ENCODE results near the gene ITGA3.

ITGA3 gene

DNA sequence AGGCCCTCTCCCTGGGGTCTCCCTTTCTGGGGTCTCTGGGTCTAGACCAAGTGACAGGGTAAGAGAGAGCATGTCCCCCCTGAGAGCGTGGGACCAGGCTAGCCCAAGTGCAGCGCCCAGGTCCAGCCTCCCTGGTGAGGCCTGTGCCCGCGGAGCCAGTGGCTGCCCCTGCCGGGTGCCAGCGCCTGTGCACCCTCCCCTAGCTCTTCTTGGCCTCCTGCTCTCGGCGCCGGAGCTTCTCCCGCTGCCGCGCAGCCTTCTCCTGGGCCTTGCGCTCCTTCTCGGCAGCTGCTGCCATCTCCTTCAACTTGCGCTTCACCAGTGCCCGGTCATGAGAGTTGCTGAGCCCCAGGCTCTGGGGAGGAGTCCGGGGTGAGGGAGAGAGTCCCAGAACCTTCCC, 56.8 kb downstream of the ITGA3 start:
- no peak for DNase-seq

DNA sequence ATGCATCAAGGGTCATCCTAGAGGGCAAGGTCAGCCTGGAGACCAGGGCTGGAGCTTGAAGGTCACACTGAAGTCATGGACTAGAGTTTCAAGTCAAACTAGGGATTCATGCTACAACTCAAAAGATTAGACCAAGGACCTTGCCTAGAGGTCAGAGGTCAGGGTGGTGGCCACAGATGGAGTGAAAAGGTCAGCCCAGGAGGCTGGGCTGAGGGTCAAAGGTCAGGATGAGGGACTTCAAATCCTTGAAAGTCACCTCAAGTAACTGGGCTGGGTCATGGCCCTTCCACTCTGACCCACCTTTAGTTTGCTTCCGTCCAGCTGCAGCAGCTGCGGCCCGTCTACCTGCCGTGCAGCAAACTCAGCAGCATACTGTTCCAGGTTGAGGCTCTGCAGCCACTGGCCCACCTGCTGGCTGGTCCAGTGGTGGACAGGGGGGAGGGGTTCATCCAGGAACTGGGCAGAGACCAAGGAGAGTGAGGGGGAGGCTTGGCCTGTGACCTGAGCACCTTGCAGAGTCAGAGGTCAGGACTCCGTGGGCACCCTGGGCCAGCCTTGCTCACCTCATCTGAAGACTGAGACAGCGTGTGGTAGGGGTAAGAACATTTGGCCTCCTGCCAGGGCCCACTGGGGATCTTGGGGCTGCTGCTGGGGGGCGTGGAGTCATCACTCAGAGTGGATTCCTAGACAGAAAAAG, 57.9 kb downstream of the ITGA3 start:
- no peak for DNase-seq

DNA sequence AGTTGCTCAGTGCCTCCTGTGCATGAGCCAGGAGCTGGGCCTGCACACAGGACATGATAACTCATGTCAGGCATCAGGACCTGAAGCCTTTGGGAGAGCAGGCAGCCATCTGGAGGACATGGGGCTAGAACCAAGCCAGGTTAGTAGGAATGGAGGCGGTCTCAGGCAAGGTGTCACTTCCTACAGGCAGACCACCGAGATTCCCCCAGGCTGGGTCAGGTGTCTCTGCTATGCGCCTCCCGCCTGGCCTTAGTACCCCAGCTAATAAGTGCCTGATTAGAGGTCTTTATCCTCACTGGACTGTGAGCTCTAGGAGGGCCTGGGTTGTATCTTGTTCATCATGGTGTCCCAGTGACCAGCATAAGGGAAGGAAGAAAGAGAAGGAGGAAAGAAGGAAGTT, 58.5 kb downstream of the ITGA3 start:
- no peak for DNase-seq

DNA sequence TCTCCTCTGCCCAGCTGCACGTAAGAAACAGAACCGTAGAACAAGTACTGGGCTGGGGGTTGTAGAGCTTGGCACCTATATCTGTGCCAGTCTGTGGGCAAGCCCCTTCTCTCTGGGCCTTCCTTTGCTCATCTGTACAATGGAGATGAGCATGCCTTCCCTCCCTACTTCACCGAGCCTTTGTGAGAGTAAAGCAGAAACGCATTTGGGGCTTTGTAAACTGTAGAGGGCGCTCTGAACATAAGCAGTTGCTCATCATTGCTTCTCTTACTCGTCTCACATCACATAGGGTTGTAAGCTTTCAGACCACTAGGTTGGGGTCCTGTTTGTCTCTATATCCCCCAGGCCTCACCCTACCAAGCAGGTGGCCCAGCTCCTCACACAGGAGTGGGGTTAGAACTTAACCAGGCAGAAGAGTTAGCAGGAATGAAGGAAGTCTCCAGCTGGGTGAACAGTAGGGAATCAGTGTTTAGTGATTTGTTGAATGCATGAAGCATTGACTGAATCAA, 59.0 kb downstream of the ITGA3 start:
- no peak for DNase-seq

DNA sequence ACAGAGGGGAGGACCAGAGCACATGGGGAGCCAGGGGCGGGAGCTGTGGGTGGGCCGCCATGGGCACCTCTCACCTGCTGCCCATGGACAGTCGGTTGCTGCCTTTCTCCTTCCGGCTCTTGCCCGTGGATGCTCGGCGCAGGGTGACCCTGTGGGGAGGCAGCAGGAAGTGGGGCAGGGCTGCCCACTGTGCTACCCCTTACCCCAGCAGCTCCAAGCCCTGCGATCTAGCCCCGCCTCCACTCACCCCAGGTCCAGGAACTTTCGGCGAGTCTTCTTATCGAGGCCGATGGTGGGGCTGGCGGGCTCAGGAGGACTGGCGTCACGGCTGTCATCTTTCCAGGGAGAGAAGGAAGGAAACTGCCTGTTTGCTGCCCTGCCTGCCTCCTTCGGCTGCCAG, 59.8 kb downstream of the ITGA3 start:
- DNase-seq: no peak

DNA sequence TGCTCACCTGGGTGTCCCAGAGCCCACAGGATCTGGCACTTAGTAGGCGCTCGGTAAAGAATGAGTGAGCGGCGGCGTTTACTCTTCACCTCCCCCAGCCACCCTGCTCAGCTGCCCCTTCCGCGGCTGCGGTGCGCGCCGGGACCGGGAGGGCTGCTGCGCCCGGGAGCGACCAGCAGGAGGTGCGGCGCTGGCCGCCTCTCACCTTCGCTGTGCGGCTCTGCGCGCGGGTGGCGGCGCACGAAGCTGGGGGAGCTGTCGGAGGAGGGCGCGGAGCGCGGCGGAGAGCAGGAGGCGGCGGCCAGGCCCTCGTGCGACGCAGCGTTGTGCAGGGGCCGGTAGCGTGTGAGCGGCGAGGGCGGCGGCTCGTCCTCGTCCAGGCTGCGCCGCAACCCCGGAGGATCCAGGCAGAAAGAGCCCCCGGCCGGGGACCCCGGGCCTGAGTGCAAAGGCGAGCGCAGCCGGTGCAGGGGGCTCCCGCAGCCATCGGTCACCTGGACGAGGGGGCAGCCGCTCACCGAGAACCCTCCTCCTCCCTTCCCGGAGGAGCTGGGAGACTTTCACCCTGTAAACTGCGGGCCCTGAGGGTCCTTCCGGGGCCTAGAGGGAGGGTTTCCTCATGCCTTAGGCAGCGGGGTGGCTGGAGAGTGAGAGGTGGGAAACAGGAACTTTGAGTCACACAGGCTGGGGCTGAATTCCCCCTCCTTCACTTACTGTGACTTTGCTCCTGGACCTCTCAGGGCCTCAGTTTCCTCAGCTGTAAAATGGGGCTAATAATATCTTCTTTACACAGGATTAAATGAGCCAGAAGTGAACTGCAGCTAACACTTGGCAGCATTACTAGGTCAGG, 61.5 kb downstream of the ITGA3 start:
- DNase-seq: peak; percentile 60

DNA sequence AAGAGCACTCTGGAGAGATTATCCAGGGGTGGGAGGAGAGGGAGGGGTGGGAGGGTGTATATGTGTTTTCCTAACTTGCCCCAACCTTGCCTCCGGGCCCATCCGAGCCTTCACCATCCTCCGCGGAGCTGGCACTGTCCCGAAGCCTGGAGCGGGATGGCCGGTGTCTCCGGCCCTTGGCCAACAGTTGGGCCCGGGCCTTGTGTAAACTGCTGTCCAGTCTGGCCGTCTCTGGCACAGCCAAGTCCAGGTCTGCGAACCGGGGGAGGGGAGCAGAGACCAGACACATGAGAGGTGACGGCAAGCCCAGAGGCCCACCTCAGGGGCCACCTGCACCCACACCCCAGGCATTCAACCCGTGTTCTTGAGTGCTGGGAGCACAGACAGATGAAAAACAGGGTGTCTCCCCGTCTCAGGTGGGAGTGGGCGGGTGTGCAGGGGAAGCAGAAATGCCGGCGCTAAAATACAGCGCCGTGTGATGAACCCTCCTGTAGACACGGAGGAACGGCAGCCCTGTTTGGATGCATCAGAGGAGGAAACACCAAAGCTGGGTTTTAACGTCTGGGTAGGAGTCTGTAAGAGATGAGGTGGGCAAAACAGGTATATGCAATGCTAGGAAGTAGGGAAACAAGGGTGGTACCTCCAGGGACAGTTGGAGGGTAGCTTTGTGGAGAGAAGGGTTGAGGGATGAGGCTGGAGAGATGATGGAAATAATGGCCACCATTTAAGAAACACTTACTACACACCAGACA, 62.3 kb downstream of the ITGA3 start:
- no peak for DNase-seq

DNA sequence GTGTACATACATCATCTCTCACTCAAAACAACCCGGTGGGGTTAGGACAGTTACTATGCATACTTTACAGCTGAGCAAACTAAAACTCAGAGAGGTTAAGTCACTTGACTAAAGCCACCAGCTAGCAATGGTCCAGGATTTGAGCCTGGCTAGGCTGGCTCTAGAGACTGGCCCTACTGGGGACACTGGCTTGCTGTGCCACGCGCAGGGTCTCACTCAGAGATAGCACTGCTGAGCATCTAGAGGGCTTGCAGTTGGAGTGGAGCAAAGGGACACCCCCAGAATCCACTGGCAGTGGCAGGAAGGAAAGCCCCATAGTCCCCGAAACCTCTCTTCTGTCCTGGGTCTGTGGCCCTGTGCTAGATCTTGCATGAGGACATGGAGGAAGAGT, 62.9 kb downstream of the ITGA3 start:
- no peak for DNase-seq

DNA sequence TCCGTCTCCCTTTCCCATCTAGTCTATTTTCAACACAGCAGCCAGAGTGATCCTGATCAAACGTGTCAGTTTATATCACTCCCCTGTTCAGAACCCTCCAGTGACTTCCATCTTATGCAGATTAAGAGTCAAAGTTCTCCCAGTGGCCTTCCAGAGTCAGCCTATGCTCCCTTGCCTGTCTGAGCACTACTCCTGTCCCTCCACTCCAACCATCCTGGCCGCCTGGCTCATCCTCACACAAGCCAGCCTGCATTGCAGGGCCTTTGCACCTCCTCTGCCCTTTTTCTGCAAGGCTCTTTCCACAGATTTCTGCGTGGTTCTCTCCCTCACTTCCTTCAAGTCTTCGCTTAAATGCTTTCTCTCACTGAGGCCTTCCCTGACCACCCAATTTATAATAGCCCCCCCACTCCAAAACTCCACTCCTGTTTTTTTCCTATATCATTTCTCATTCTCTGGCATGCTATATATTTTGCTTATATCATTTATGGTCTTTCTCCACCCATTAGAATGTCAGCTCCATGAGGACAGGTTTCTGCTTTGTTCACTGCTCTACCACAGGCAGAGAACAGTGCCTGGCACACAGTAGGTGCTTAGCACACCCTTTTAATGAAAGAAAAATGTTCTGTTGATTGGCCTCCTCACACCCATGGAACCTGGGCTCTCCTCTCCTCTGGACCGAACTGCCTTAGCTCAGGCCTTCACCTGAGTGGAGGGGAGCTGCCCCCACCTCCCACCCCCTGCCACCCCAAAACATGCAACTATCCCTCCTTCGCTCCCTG, 64.8 kb downstream of the ITGA3 start:
- DNase-seq: no peak

DNA sequence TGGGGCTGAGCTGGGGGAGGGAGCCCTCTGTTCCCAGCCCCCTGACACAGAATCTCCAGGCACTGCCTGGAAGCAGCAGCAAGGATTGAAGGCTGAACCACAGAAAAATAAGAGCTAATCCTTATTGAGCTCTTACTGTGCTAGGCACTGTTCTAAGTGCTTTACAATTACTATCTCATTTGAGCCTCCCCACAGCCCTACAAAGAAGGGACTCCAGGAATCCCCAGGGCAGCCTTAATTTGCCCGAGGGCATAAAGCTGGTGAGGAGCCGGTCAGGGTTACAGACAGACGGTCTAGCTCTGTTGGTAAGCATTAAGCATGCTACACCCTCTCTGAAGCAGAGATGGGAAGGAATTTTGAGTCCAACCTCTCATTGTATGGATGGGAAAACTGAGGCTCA, 67.0 kb downstream of the ITGA3 start:
- DNase-seq: no peak

DNA sequence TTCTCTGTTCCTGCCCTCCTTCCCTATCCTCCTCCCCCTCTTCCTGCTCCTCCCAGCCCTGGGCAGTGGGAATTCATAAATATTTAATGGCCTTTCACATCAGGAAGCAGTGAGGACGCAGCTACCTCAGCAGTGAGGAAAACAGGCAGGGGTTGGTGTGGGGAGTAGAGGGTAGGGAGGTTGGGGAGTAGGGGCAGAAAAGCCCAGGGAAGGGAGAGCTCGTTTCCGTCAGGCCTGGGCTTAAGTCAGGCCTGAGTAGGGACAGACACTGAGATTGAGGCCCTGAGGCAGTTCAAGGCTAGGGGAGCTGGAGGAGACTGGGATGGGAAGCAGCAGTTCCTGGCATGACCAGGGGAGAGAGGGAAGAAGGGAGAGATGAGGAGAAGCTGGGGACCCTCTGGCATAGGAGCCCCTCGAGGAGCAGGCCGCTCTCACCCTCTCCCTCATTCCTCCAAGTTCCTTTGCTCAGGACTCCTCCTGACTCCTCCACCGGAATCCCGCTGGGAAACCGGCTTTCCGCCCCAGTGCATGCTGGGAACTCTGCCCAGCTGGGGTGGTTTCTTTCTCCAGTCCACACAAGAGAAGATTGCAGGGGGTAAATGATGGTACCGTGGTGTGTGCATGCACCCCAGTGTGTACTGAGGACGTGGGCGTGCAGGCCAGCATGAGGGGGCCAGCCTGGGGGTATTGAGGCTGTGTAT, 67.9 kb downstream of the ITGA3 start:
- DNase-seq: no peak

DNA sequence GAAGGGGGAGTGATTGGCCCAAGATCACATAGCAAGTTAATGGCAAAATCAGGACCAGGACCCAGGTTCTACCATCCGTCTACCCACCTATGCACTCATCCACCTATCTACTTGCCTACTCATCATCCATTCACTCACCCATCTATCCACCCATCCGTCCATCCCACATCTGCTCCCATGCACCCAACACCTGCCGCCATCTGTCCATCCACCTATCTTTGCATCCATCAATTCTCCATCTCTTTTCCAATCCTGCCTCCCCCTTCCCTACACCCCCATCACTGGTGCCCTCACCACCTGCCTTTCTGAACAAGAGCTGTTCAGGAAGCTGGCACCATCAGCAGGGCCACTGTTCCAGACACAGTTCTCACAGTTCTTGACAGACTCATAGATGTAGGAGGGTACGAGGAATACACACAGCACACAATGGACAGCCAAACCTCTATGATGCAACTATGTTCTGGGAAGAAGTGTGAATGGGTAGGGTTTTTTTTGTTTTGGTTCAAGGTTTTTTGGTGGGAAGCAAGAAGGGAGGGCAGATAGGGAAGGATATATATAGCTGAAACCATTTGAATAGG, 69.6 kb downstream of the ITGA3 start:
- no peak for DNase-seq

DNA sequence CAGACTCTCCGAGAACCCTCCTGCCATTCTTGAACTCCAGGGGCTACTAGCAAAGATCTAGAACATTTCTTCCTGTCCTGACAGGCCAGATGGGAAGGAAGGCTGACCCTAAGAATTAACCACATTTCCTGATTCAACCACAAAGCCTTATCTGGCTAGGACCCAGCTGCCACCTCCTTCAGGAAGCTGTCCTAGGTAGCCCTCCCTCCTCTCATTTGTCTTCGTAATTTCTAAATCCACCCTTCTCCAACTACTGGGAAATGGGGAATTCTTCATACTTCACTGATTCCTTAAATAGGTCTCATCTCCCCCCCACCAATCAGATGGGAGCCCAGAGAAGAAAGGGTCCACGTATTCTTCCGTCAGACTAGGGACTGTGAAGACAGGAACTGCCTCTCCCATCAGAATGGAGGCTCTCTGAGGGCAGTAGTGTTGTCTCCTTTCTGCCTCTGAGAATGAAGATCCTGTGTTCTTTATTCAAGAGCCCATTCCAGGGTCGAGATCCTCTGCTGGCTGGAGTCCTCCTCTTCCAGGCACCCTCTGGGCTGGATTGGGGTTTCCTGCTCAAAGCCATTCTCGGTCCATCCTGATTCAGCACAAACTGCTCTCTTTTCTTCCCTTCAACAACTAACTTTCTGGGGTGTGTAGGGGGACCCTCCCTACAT, 71.9 kb downstream of the ITGA3 start:
- DNase-seq: no peak

DNA sequence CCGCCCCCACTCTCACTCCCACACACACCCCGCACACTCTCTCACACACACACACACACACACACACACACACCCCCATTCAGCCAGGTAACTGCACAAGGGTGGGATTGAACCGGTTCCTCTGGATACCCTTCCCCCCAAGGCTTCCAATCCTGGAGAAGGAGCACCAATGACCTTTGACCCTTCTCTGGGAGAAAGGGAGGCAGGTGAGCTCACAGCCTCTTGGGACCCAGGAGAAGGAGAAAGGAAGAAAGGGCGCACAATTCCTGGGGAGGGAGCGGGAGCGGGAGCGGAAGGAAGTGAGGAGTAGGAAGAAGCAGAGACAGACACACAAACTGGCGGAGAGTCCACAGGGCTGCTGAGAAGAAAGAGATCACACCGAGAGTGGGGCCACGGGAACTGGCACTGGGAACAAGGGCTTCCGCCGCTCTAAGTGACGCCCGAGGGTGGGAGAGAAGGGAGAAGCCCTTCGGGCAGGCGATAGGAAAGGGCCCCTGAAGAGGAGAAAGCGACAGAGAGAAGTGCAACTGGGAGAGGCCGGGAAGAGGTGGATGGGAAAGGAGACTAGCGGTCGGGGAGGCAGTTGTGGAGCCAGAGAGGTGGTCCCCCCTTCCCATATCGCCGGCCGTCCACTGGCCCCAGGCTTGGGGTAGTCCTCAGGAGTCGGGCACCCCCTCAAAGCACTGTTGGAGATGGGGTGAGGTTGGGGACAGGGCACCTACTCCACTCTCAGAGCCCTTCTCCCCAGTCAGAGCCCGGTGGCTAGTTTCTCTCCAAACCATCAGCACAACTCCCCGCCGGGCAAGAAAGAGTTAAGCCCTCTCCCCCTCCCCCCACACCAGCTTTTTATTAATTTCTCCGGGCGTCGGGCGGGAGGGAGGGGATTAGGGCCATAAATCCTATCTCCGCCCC, 72.8 kb downstream of the ITGA3 start:
- DNase-seq: no peak

DNA sequence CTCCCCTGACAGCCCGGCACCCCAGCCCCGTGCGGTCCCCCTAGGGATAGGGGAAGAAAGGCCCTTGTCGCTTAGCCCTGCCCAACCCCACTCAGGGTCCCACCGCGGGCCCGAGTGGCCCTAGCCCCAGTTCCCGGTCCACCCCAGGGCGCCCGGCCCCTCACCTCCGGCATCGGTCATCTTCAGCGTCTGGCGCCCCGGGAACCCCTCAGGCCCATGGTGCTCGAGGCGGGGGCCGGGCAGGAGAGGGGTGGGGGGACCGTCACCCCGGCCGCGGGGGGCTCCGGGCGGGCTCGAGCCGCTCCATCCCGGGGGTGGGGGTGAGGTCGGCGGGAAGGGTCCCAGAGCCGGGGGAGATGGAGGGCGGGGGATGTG, 73.4 kb downstream of the ITGA3 start:
- DNase-seq: no peak

DNA sequence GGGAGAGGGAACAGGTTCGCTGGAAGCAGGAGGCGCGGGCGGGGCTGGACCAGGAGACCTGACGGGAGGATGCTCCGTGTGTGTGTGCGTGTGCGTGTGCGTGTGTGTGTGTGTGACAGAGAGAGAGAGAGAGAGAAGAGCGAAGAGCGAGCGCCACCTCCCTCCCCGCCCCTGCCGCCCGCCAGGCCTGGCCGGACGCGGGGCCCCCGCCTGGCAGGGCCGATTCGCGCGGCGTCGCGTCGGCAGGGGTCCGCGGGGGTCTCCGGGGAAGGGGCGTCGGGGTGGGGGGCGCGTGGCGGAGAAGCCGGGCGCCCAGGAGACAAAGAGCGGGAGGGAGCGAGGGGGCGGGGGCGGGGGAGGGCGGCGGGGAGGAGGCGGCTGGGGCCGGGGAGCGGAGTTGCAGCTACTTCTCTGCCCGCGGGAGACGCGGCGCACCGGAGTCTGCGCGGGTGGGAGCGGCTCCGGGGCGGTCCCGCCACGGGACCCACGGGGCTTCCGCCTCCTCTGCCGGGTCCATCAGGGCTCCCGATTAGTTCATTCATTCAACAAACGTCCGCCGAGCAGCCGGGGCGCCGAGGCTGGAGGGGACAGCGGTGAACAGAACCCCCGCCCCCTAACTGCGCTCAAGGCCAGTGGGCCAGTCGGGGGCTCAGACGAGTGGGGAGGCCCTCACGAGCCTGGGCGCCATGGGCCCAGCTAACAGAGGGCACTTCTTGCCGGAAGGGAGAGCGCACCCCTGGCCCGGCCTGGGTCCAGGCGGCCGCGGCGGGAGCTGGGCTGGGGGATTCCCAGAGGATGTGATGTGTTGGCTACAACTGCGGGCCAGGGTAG, 74.0 kb downstream of the ITGA3 start, which contains the start of gene SAMD14:
TSS of gene SAMD14 (minus strand) at position 433 of the 831 bp plus-strand sequence. CDS start 5,201 bp downstream, outside the sequence.
- DNase-seq: no peak

DNA sequence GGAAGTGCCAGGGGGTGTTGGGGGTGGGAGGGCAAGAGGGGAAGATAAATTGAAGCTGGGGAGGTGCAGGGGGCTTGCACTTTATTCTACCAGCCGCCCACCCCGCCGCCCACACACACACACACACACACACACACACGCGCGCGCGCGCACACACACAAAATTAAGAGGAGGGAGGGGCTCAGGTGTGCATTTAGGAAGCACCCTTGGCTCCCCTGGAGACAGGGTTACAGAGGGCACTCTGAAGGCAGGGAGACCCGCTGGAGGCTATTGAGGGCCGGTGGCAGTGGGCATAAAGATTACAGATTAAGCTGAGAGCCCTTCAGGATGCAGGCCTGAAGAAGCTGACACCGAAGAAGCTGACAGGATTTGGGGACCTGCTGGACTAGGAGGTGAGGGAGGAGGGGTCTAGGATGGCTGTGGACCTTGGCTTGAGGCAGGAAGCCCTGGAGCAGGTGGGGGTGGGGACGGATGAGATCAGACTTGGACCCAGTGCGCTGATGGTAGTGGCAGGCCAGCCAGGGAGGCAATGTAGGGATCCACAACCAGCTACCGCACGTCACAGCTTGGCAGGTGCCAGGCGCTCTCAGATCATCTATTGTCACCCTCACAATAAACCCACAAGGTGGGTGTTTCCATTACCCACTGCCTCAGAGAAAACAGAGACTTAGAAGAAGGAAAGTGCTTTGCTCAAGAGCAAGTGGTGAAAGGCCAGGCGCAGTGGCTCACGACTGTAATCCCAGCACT, 74.8 kb downstream of the ITGA3 start:
- DNase-seq: no peak

DNA sequence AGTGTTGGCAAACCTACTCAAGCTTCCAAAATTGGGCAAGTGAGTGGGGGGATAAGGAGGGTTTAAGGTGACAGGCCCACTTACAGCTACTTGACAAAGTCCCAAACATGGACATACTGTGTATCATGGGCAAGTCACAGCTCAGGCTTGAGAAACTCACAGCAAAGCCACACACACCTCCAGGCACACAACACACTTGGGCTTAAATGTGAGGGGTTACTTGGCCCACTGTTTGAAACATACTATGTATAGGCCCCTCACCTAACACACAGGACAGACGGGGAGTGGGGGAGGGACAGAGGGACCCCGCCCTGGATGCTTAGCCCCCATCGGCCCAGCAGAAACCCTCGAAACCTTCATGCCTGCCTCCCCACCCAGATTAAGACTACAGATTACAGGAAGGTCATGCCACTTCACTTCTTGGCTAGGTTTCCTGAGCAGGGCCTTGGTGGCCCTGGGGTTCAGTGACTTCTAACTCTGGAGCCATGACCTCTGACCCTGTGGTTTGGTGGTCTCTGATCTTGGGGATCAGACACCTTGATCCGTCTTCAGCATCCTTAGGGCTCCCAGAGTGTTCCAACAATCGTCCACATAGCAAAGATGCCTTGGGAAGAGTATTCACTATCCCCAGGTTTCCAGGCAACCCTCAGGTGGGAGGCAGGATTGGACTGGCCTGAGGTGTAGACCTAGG, 76.3 kb downstream of the ITGA3 start:
- no peak for DNase-seq

Data from activated CD4-positive, alpha-beta T cell treated with anti-CD3 and anti-CD28 coated beads for 1 hour (primary cell).